Fibroblast of pulmonary artery (primary cell): ENCODE measurements around the gene ELSPBP1.
"Not testable (repeated sequence)": the region's sequence is repeated elsewhere in the genome, so short reads cannot be mapped to it uniquely, and the experiment has no call there.

Experiments used
- DNase-seq: peaks from one replicate; pipeline ENCODE4 v3.0.0-alpha.2; 2010; ENCODE audit warnings: low read depth
- H3K4me3 ChIP-seq: replicated peaks from 2 replicates; pipeline ENCODE4 v1.5.1; 2011; ENCODE audit warnings: low read depth, mild to moderate bottlenecking, control low read depth, low read length, moderate library complexity
- CTCF ChIP-seq: IDR thresholded peaks from 2 replicates; pipeline ENCODE4 v1.5.1; 2011; ENCODE audit warnings: mild to moderate bottlenecking, control low read depth, low read length, inconsistent platforms; ENCODE audit errors: missing control alignments

Gene ELSPBP1

GRCh38 chr19:47994209-47994802 lies at the start of gene ELSPBP1:
ELSPBP1 (plus strand) TSS chr19:47994632; CDS start chr19:48008668, 14,036 bp downstream.
- no peak for TF ChIP-seq CTCF
- H3K4me3 ChIP-seq, result no peak within 1 kb of the TSS
- no peak for DNase-seq

GRCh38 chr19:47949852-47950521 lies 44.4 kb upstream of the ELSPBP1 start:
- H3K4me3 ChIP-seq, DNase-seq: not testable (repeated sequence)

GRCh38 chr19:47952132-47952531 lies 42.3 kb upstream of the ELSPBP1 start:
- not testable (repeated sequence) for H3K4me3 ChIP-seq, DNase-seq

GRCh38 chr19:47955936-47956335 lies 38.5 kb upstream of the ELSPBP1 start:
- not testable (repeated sequence) for DNase-seq, H3K4me3 ChIP-seq

GRCh38 chr19:47973529-47973928 lies 20.9 kb upstream of the ELSPBP1 start:
- H3K4me3 ChIP-seq, result no peak overlapping the region
- TF ChIP-seq CTCF, result no peak
- DNase-seq, result no peak

- no peak for DNase-seq
- H3K4me3 ChIP-seq, result no peak overlapping the region
- TF ChIP-seq CTCF, result no peak
Observed at GRCh38 chr19:47991191-47991808, 3.1 kb upstream of the ELSPBP1 start.

- DNase-seq, result no peak
- no peak for TF ChIP-seq CTCF
Observed at GRCh38 chr19:47992070-47992469, 2.4 kb upstream of the ELSPBP1 start, which contains the start of gene BSPH1. BSPH1 (minus strand) TSS chr19:47992170; CDS start chr19:47992081, 89 bp downstream.

GRCh38 chr19:47996230-47996727 lies 1.8 kb downstream of the ELSPBP1 start:
- no peak for TF ChIP-seq CTCF
- H3K4me3 ChIP-seq, result no peak overlapping the region
- DNase-seq, result no peak

More at GRCh38 chr19:47992070-47992469, 2.4 kb upstream of the ELSPBP1 start, which contains the start of gene BSPH1:
- H3K4me3 ChIP-seq, result no peak within 1 kb of the TSS
